DOHH2 (cell line): ENCODE data around the gene NCOA4.

Experiments used
- H3F3A ChIP-seq: fragments of 200-600 bp; sonication (generic), shearing (Covaris generic); 2 replicates; pipeline ENCODE4 v1.6.0; 2016; ENCODE audit warnings: antibody characterized with exemption, mild to moderate bottlenecking; ENCODE audit not compliant: control insufficient read depth, insufficient read depth
- H3K27ac ChIP-seq: fragments of 200-600 bp; sonication (generic); 2 replicates; pipeline ENCODE4 v1.5.1; 2014; ENCODE audit warnings: low read depth, mild to moderate bottlenecking, low read length, moderate library complexity
- H3K27me3 ChIP-seq: fragments of 200-600 bp; sonication (generic); 2 replicates; pipeline ENCODE4 v1.6.1; 2014; ENCODE audit warnings: mild to moderate bottlenecking, low read length, mixed read lengths; ENCODE audit not compliant: control insufficient read depth
- H3K36me3 ChIP-seq: fragments of 200-600 bp; sonication (generic); 2 replicates; pipeline ENCODE4 v1.6.1; 2014; ENCODE audit warnings: mild to moderate bottlenecking, low read length, moderate library complexity, mixed read lengths; ENCODE audit not compliant: control insufficient read depth
- H3K4me1 ChIP-seq: fragments of 200-600 bp; sonication (generic); 2 replicates; pipeline ENCODE4 v1.6.1; 2014; ENCODE audit warnings: mild to moderate bottlenecking, low read length, mixed read lengths; ENCODE audit not compliant: control insufficient read depth
- H3K4me2 ChIP-seq: fragments of 200-600 bp; sonication (generic); 2 replicates; pipeline ENCODE4 v1.6.0; 2014; ENCODE audit warnings: mild to moderate bottlenecking, low read length, moderate library complexity
- H3K4me3 ChIP-seq: fragments of 200-600 bp; sonication (generic); 2 replicates; pipeline ENCODE4 v1.5.1; 2014; ENCODE audit warnings: mild to moderate bottlenecking, low read length, mixed read lengths
- H3K79me2 ChIP-seq: fragments of 200-600 bp; sonication (generic); 2 replicates; pipeline ENCODE4 v1.6.1; 2014; ENCODE audit warnings: mild to moderate bottlenecking, low read length, mixed read lengths; ENCODE audit not compliant: control insufficient read depth
- H3K9me2 ChIP-seq: fragments of 200-600 bp; sonication (generic); replicated peaks from 2 replicates; pipeline ENCODE4 v1.6.1; 2014; ENCODE audit warnings: mild to moderate bottlenecking, low read length, mixed read lengths; ENCODE audit not compliant: control insufficient read depth
- H3K9me3 ChIP-seq: fragments of 200-600 bp; sonication (generic); 2 replicates; pipeline ENCODE4 v1.6.1; 2014; ENCODE audit warnings: antibody characterized with exemption, low read length, mixed read lengths; ENCODE audit not compliant: control insufficient read depth, insufficient read depth
- H4K20me1 ChIP-seq: fragments of 200-600 bp; sonication (generic); 2 replicates; pipeline ENCODE4 v1.6.0; 2014; ENCODE audit warnings: low read depth, mild to moderate bottlenecking, antibody characterized with exemption, low read length, moderate library complexity; ENCODE audit not compliant: control insufficient read depth, insufficient read depth
- EZH2phosphoT487 ChIP-seq: fragments of 200-600 bp; sonication (generic); IDR thresholded peaks from 2 replicates; pipeline ENCODE4 v1.6.1; 2017; ENCODE audit warnings: borderline replicate concordance, mild to moderate bottlenecking, antibody characterized with exemption, low read length, moderate library complexity, mixed read lengths
- TF ChIP-seq, protein P1 (sequence below): fragments of 200-600 bp; sonication (generic); IDR thresholded peaks from one replicate; pipeline ENCODE4 v1.5.1; 2014; ENCODE audit warnings: antibody characterized with exemption, mild to moderate bottlenecking, low read depth, low read length; ENCODE audit not compliant: poor library complexity, severe bottlenecking

Gene NCOA4

GRCh38 chr10:46031648-46032532 is 1.5 kb upstream of the NCOA4 start:
- Histone ChIP-seq H3K9me2 (no peaks in the 10 kb centered on the region), H3K27me3 (no peaks in the 10 kb centered on the region), H3K4me3 (no peak overlapping the region), H3K4me2 (no peak overlapping the region), H4K20me1 (peaks cover 21% of the 10 kb centered on the region), H3K9me3 (no peaks in the 10 kb centered on the region), H3K79me2 (peaks cover 37% of the 10 kb centered on the region), H3K4me1 (peaks cover 27% of the 10 kb centered on the region), H3K27ac (no peak overlapping the region), H3K36me3 (peaks cover 25% of the 10 kb centered on the region), H3F3A (peaks cover 3% of the 10 kb centered on the region; the same call in 1 of the 2 replicates)
- TF ChIP-seq, protein P1, sequence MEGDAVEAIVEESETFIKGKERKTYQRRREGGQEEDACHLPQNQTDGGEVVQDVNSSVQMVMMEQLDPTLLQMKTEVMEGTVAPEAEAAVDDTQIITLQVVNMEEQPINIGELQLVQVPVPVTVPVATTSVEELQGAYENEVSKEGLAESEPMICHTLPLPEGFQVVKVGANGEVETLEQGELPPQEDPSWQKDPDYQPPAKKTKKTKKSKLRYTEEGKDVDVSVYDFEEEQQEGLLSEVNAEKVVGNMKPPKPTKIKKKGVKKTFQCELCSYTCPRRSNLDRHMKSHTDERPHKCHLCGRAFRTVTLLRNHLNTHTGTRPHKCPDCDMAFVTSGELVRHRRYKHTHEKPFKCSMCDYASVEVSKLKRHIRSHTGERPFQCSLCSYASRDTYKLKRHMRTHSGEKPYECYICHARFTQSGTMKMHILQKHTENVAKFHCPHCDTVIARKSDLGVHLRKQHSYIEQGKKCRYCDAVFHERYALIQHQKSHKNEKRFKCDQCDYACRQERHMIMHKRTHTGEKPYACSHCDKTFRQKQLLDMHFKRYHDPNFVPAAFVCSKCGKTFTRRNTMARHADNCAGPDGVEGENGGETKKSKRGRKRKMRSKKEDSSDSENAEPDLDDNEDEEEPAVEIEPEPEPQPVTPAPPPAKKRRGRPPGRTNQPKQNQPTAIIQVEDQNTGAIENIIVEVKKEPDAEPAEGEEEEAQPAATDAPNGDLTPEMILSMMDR: no peak
- no peak for TF ChIP-seq EZH2phosphoT487

- H4K20me1 ChIP-seq: peaks cover 35% of the 10 kb centered on the region
- H3K36me3 ChIP-seq: peaks cover 43% of the 10 kb centered on the region
- H3K27me3 ChIP-seq: no peaks in the 10 kb centered on the region
- TF ChIP-seq, protein P1: no peak
- TF ChIP-seq EZH2phosphoT487: no peak
- H3K79me2 ChIP-seq: peaks cover 60% of the 10 kb centered on the region
- peak overlapping the region; percentile 95 for H3K4me3 ChIP-seq
- peak overlapping the region; percentile 59 for H3K27ac ChIP-seq
- peak overlapping the region; percentile 90 for H3K4me2 ChIP-seq
- no peaks in the 10 kb centered on the region for H3K9me2 ChIP-seq
- peaks cover 3% of the 10 kb centered on the region; the same call in 1 of the 2 replicates for H3F3A ChIP-seq
- peaks cover 33% of the 10 kb centered on the region for H3K4me1 ChIP-seq
- H3K9me3 ChIP-seq: no peaks in the 10 kb centered on the region
These were observed 877 bp downstream of the NCOA4 start for GRCh38 chr10:46029461-46030030.

- no peaks in the 10 kb centered on the region for H3K9me2 ChIP-seq
- H3K4me2 ChIP-seq: peak overlapping the region; percentile 90
- peaks cover 67% of the 10 kb centered on the region for H3K79me2 ChIP-seq
- peak overlapping the region; percentile 95 for H3K4me3 ChIP-seq
- H3K27me3 ChIP-seq: no peaks in the 10 kb centered on the region
- no peaks in the 10 kb centered on the region for H3K9me3 ChIP-seq
- H4K20me1 ChIP-seq: peaks cover 36% of the 10 kb centered on the region
- peaks cover 34% of the 10 kb centered on the region for H3K4me1 ChIP-seq
- peak overlapping the region; percentile 59; the same call in 1 of the 2 replicates for H3K27ac ChIP-seq
- peaks cover 3% of the 10 kb centered on the region; the same call in 1 of the 2 replicates for H3F3A ChIP-seq
- H3K36me3 ChIP-seq: peaks cover 48% of the 10 kb centered on the region
- TF ChIP-seq, protein P1: peak; percentile 77
- TF ChIP-seq EZH2phosphoT487: no peak
These were observed 1.6 kb downstream of the NCOA4 start for GRCh38 chr10:46028584-46029460.
